Posterior vena cava (tissue), 2 donors: ENCODE results near the gene CCR5. TPM values are rescaled to one million over a fixed set of nuclear protein-coding genes. Genes with fewer than 3 reads are reported as not detected.

Experiments
- DNase-seq: peaks from one replicate; pipeline ENCODE4 v3.0.0-alpha.2; 2020; ENCODE audit warnings: low spot score
- intact Hi-C, 2 donors: fragments of 100-400 bp; cut with DNase I; formaldehyde crosslinking; loops; one replicate each; pipeline versions ENCODE4 v1.14.1 to v1.14.2; 2022 to 2023
- total RNA-seq, 2 donors: library from RNA; stranded (reverse); fragmentation: NEBNext Ultra II Directional; extraction: Animal tissue kit (Norgen Biotek cat#: 25700); gene quantifications; one replicate each; pipeline ENCODE4 v1.2.1, GENCODE V29; 2021
- donor health status: DM: yes; HTN: yes; CAD: no.
- donor health status: DM: yes; HTN: yes; CAD: no.

CCR5 gene
- total RNA-seq, 2 donors from 2014 or later, result 1.9 to 2.1 TPM

- intact Hi-C loops, result no loop called here
Measured at GRCh38 chr3:46417841-46418611, 47.3 kb downstream of the CCR5 start.

DNA sequence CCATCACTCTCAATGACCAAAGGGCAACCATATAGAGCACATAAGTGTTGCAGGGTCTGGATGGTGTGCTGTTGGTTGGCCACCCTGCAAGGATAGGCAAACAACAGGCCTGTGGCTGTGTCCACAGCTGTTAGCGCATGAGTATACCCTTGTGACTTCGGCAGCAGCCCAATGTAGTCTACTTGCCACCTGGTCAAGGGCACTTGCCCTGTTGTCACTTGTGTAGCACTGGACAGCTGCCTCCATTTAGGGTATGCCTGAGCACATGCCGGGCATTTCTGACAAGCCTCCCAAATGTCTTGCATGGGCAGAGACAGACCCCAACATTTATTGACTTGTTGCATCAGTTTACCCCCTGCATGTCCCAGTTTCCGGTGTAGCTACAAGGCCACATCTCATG, 49.1 kb downstream of the CCR5 start:
- intact Hi-C loops, result no loop called here

More at GRCh38 chr3:46417841-46418611, 47.3 kb downstream of the CCR5 start:
- no peak for DNase-seq

DNA sequence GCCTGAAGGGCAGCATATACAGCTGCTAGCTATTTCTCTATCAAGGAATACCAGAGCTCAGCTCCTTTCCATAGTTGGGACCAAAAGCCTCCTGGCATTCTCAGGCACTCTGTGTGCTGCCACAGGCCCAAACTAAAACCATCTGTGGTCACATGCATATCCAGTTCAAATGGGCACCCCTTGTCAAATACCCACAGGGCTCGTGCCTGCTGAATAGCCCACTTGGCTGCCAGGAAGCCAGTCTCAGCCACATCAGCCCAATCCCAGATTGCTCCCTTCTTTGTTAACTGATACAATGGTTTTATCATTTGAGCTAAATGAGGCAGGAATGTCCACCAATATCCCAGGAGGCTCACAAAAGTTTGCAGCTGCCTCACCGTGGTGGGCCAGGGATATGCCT, 50.2 kb downstream of the CCR5 start:
- DNase-seq, result no peak
- intact Hi-C loops, result no loop called here

More for the DNA sequence above, 49.1 kb downstream of the CCR5 start:
- DNase-seq, result no peak

DNA sequence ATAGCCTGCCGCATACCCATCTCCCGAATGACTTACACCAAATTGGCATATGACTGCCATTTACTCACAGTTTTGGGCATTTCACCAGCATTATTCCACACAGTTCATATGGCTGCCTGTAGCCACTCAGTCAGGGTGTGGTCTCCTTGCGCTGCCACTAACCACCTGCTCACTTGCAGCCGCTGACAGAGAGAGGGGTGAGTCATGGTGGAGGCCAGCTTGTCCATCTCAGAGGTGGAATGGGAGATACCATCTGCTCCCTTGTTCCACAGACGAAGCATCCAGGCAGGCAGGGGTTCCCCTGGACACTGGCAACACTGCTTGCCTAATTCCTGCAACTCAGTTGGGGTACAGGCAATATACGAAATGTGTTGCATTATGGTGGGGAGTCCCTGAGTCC, 51.9 kb downstream of the CCR5 start:
- intact Hi-C loops, result no loop called here
- DNase-seq, result no peak

DNA sequence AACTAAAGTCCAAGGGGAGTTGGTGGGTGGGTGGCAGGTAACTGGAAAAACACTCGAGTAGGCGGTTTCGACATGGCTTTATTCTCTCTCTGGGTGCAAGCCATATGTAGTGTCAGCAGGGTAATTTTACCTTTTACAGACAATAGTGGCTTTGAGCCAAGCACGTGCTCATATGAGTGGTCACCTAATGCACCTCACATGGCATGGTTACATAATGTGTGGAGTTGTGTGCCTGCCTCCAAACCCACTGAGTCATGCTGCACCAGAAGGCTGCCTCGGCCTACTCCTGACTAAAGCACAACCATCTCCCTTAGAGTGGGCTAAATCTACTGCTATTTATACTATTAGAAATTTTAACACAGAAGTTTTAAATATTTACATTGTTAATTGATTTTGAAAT, 52.8 kb downstream of the CCR5 start:
- intact Hi-C loops, result no loop called here
- no peak for DNase-seq

Other genes with a start within 250 kb of the CCR5 start
- gene CCR1, start 162.6 kb upstream of the CCR5 start, total RNA-seq, result 10 to 100 TPM; 12.0 to 23.7 TPM
- not detected for gene CCR3, start 128.5 kb upstream of the CCR5 start, total RNA-seq
- gene CCR2, start 16.8 kb upstream of the CCR5 start, total RNA-seq, result 1 to 10 TPM; 1.7 to 2.5 TPM
- gene CCRL2, start 36.3 kb downstream of the CCR5 start, total RNA-seq, result 1 to 10 TPM; 2.0 to 2.4 TPM
- gene LTF, start 94.0 kb downstream of the CCR5 start, total RNA-seq, result 1 to 10 TPM; 3.6 to 3.7 TPM
- not detected for gene RTP3, start 127.0 kb downstream of the CCR5 start, total RNA-seq
- 1 to 10 TPM; 1.9 to 5.7 TPM for gene LRRC2, start 195.4 kb downstream of the CCR5 start, total RNA-seq
- gene FAM240A, start 241.6 kb downstream of the CCR5 start, total RNA-seq, result under 1 TPM in 1 of 2 donors, not detected in 1; 0.28 TPM